ENCODE data around the gene TLE4. TPM values are rescaled to one million over a fixed set of nuclear protein-coding genes. Genes with fewer than 3 reads are reported as not detected.

The TLE4 gene
- polyA plus RNA-seq, 1 of the 3 experiments (the other 2 are of a cell fraction) = 40.4 TPM

DNA sequence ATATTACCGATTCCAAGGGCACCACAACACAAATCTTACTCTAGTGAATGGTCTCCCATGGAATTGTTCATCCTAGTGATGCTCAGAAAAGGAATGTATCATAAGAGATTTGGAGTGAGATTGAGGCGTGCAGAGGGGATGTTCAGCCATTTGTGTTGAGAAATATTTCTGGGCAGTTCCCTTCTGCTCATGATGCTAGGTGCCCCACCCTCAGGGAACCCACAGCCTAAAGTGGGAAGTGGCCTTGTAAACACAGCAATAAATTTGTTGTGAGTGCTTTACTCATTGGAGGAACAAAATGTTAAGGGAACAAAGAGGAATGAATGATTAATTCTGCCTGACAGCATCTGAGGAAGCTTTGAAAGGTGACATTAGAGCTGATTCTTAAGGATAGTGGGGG lies 129.9 kb downstream of the TLE4 start:
- no peak overlapping the region for H3K4me2 ChIP-seq
- no peak overlapping the region for H3K27ac ChIP-seq (ENCODE audit: low read depth in 2 of 2, low read length in 1 of 2)
- H4K20me1 ChIP-seq (ENCODE audit: insufficient read depth) = peaks cover 13% of the 10 kb centered on the region; the same call in 1 of the 2 replicates
- no peak overlapping the region for H2AFZ ChIP-seq (ENCODE audit: low read depth)
- POLR2A ChIA-PET = no interaction called here
- TF ChIP-seq, protein P1, sequence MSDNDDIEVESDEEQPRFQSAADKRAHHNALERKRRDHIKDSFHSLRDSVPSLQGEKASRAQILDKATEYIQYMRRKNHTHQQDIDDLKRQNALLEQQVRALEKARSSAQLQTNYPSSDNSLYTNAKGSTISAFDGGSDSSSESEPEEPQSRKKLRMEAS (IDR thresholded peaks at IDR 0.05; ENCODE audit: low read depth) = no peak
- TF ChIP-seq, protein P2, sequence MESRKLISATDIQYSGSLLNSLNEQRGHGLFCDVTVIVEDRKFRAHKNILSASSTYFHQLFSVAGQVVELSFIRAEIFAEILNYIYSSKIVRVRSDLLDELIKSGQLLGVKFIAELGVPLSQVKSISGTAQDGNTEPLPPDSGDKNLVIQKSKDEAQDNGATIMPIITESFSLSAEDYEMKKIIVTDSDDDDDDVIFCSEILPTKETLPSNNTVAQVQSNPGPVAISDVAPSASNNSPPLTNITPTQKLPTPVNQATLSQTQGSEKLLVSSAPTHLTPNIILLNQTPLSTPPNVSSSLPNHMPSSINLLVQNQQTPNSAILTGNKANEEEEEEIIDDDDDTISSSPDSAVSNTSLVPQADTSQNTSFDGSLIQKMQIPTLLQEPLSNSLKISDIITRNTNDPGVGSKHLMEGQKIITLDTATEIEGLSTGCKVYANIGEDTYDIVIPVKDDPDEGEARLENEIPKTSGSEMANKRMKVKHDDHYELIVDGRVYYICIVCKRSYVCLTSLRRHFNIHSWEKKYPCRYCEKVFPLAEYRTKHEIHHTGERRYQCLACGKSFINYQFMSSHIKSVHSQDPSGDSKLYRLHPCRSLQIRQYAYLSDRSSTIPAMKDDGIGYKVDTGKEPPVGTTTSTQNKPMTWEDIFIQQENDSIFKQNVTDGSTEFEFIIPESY (IDR thresholded peaks at IDR 0.05; ENCODE audit: borderline replicate concordance, low read depth) = no peak
- TF ChIP-seq EZH2phosphoT487 (IDR thresholded peaks at IDR 0.05; ENCODE audit: borderline replicate concordance, low read depth) (no peak), NRF1 (IDR thresholded peaks at IDR 0.05; ENCODE audit: low read depth, low read length) (no peak), EP300 (IDR thresholded peaks at IDR 0.05; ENCODE audit: borderline replicate concordance in 1 of 2, low read depth in 1 of 2, low read length in 1 of 2) (no peak), RXRA (IDR thresholded peaks at IDR 0.05; ENCODE audit: borderline replicate concordance, low read depth) (no peak)
- no peaks in the 10 kb centered on the region for H3K9me2 ChIP-seq
- no peak overlapping the region for H3K4me3 ChIP-seq (ENCODE audit: low read depth in 2 of 2, low read length in 1 of 2)
- no peaks in the 10 kb centered on the region for H3K27me3 ChIP-seq (ENCODE audit: insufficient read depth)
- no peaks in the 10 kb centered on the region for H3K9me3 ChIP-seq
- peaks cover 25 to 27% of the 10 kb centered on the region in 2 experiments for H3K36me3 ChIP-seq (replicated peaks in 1 of 2; ENCODE audit: control insufficient read depth in 1 of 2, insufficient read depth in 2 of 2, low read length in 1 of 2)
- peaks cover 2% of the 10 kb centered on the region for H3F3A ChIP-seq (replicated peaks; ENCODE audit: insufficient read depth)
- CTCF ChIA-PET = no interaction called here
- peaks cover 18% of the 10 kb centered on the region; the same call in 1 of the 2 replicates for H3K79me2 ChIP-seq (ENCODE audit: insufficient read depth)
- no peak overlapping the region for H3K9ac ChIP-seq
- no peak for DNase-seq
- 97% methylated on average over 2 of the region's 2 CpGs for WGBS (ENCODE audit: low lambda C conversion rate)
- H3K4me1 ChIP-seq (ENCODE audit: control insufficient read depth in 1 of 2, insufficient read depth in 2 of 2, low read depth in 1 of 2, low read length in 1 of 2) = no peaks in the 10 kb centered on the region; a peak in 1 of 4 replicates

DNA sequence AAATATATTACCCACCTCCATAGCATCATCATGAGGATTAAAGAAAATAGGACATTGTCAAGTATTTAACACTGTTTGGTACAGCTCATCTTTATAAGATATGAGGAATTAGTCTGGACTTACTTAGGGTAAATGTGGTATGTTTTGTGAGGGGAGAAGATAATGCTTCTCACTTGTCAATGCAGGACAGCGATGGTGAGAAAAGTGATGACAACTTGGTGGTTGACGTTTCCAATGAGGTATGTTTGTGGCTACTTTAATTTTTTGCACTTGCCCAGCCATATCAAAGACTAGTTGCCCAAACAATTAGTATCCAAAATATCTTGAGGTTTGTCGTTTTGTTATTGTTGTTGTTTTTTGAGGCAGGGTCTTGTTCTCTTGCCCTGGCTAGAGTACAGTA lies 133.9 kb downstream of the TLE4 start:
- Histone ChIP-seq H3F3A (replicated peaks; ENCODE audit: insufficient read depth) (no peaks in the 10 kb centered on the region), H3K79me2 (ENCODE audit: insufficient read depth) (0 out of 2 replicates have a peak, but pooled peaks cover 4% of the 10 kb centered on the region), H3K9me3 (no peaks in the 10 kb centered on the region), H3K27ac (ENCODE audit: low read depth in 2 of 2, low read length in 1 of 2) (no peak overlapping the region), H2AFZ (ENCODE audit: low read depth) (no peak overlapping the region), H4K20me1 (ENCODE audit: insufficient read depth) (no peaks in the 10 kb centered on the region; the same call in 1 of the 2 replicates), H3K36me3 (replicated peaks in 1 of 2; ENCODE audit: control insufficient read depth in 1 of 2, insufficient read depth in 2 of 2, low read length in 1 of 2) (peaks cover 62 to 65% of the 10 kb centered on the region in 2 experiments), H3K27me3 (ENCODE audit: insufficient read depth) (no peaks in the 10 kb centered on the region), H3K4me1 (ENCODE audit: control insufficient read depth in 1 of 2, insufficient read depth in 2 of 2, low read depth in 1 of 2, low read length in 1 of 2) (no peaks in the 10 kb centered on the region), H3K9ac (no peak overlapping the region), H3K4me2 (no peak overlapping the region), H3K4me3 (ENCODE audit: low read depth in 2 of 2, low read length in 1 of 2) (no peak overlapping the region), H3K9me2 (no peaks in the 10 kb centered on the region)
- TF ChIP-seq, protein P3, sequence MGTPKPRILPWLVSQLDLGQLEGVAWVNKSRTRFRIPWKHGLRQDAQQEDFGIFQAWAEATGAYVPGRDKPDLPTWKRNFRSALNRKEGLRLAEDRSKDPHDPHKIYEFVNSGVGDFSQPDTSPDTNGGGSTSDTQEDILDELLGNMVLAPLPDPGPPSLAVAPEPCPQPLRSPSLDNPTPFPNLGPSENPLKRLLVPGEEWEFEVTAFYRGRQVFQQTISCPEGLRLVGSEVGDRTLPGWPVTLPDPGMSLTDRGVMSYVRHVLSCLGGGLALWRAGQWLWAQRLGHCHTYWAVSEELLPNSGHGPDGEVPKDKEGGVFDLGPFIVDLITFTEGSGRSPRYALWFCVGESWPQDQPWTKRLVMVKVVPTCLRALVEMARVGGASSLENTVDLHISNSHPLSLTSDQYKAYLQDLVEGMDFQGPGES (IDR thresholded peaks at IDR 0.05; ENCODE audit: low read depth, low read length) = no peak
- TF ChIP-seq EP300 (IDR thresholded peaks at IDR 0.05; ENCODE audit: borderline replicate concordance in 1 of 2, low read depth in 1 of 2, low read length in 1 of 2) (no peak), ELF1 (IDR thresholded peaks at IDR 0.05) (no peak), YY1 (IDR thresholded peaks at IDR 0.05; ENCODE audit: low read depth) (no peak), FOXM1 (IDR thresholded peaks at IDR 0.05; ENCODE audit: low read depth) (no peak), GATA2 (CRISPR knock-in tag; IDR thresholded peaks at IDR 0.05) (no peak), RCOR1 (IDR thresholded peaks at IDR 0.05; ENCODE audit: low read length) (no peak), RFX5 (IDR thresholded peaks at IDR 0.05; ENCODE audit: low read length) (no peak), FOXJ3 (CRISPR knock-in tag; IDR thresholded peaks at IDR 0.05) (no peak), GABPA (IDR thresholded peaks at IDR 0.05; ENCODE audit: low read depth) (no peak), TEAD4 (IDR thresholded peaks at IDR 0.05; ENCODE audit: borderline replicate concordance, insufficient read depth) (no peak), SMC3 (IDR thresholded peaks at IDR 0.05; ENCODE audit: low read depth, low read length) (no peak), TAF1 (IDR thresholded peaks at IDR 0.05; ENCODE audit: borderline replicate concordance, low read depth, low read length) (no peak)
- TF ChIP-seq, protein P2 (IDR thresholded peaks at IDR 0.05; ENCODE audit: borderline replicate concordance, low read depth) = no peak
- TF ChIP-seq, protein P4, sequence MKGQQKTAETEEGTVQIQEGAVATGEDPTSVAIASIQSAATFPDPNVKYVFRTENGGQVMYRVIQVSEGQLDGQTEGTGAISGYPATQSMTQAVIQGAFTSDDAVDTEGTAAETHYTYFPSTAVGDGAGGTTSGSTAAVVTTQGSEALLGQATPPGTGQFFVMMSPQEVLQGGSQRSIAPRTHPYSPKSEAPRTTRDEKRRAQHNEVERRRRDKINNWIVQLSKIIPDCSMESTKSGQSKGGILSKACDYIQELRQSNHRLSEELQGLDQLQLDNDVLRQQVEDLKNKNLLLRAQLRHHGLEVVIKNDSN (IDR thresholded peaks at IDR 0.05; ENCODE audit: borderline replicate concordance, low read depth) = no peak
- ChIA-PET CTCF (interaction anchor here (1.1 kb wide), 1 partner anchor 8 kb away, joined by 3 read pairs; no protein-coding TSS in a partner anchor), POLR2A (no interaction called here)
- 90% methylated on average over 3 of the region's 3 CpGs for WGBS (ENCODE audit: low lambda C conversion rate)
- DNase-seq = no peak

Data from SK-N-SH (cell line).